Activated CD4-positive, alpha-beta T cell treated with anti-CD3 and anti-CD28 coated beads, Interleukin-2, amount 10 ng/mL, durations not matched to agents 24 days and 14 days (primary cell): Measurements from ENCODE around the gene KIFAP3. TPM values are rescaled to one million over a fixed set of nuclear protein-coding genes. Genes with fewer than 3 reads are reported as not detected.
A peak's percentile ranks its signal among the peaks of the same experiment; 100 is the strongest.
"Not testable (repeated sequence)": the region's sequence is repeated elsewhere in the genome, so short reads cannot be mapped to it uniquely, and the experiment has no call there.

Source experiments
- DNase-seq: peaks from one replicate; pipeline ENCODE4 v3.0.0; 2022
- H3K27ac Mint-ChIP-seq: one replicate; pipeline ENCODE4 v1.8.0; 2022; ENCODE audit warnings: mild to moderate bottlenecking, mixed read lengths
- H3K27me3 Mint-ChIP-seq: one replicate; pipeline ENCODE4 v1.8.0; 2022; ENCODE audit warnings: mixed read lengths
- H3K36me3 Mint-ChIP-seq: one replicate; pipeline ENCODE4 v1.8.0; 2022; ENCODE audit warnings: low read depth, mild to moderate bottlenecking, mixed read lengths
- H3K4me1 Mint-ChIP-seq: one replicate; pipeline ENCODE4 v1.8.0; 2021; ENCODE audit warnings: mixed read lengths
- H3K4me3 Mint-ChIP-seq: one replicate; pipeline ENCODE4 v1.8.0; 2022; ENCODE audit warnings: mild to moderate bottlenecking, moderate library complexity, mixed read lengths
- H3K9me3 Mint-ChIP-seq: one replicate; pipeline ENCODE4 v1.8.0; 2021; ENCODE audit warnings: mixed read lengths
- intact Hi-C: fragments of 100-400 bp; cut with micrococcal nuclease; formaldehyde crosslinking; loops from one replicate; pipeline ENCODE4 v1.15.1; 2023
- total RNA-seq: library from RNA; stranded (reverse); gene quantifications from 2 replicates; pipeline ENCODE4 v1.2.3, GENCODE V29; 2022

The KIFAP3 gene
- total RNA-seq, 1 donor from 2014 or later: 12.8 TPM

- DNase-seq: no peak
- no peak overlapping the region for H3K4me3 Mint-ChIP-seq
- H3K27me3 Mint-ChIP-seq: no peaks in the 10 kb centered on the region
- intact Hi-C loops: no loop called here
- no peaks in the 10 kb centered on the region for H3K36me3 Mint-ChIP-seq
- H3K4me1 Mint-ChIP-seq: no peaks in the 10 kb centered on the region
- no peaks in the 10 kb centered on the region for H3K9me3 Mint-ChIP-seq
- H3K27ac Mint-ChIP-seq: no peak overlapping the region
These were observed 130.4 kb downstream of the KIFAP3 start for GRCh38 chr1:169943963-169944526.

GRCh38 chr1:169941982-169942830 is 132.3 kb downstream of the KIFAP3 start:
- no peaks in the 10 kb centered on the region for H3K9me3 Mint-ChIP-seq
- H3K27me3 Mint-ChIP-seq: no peaks in the 10 kb centered on the region
- no peak overlapping the region for H3K27ac Mint-ChIP-seq
- no peaks in the 10 kb centered on the region for H3K4me1 Mint-ChIP-seq
- no peaks in the 10 kb centered on the region for H3K36me3 Mint-ChIP-seq
- no peak for DNase-seq
- intact Hi-C loops: no loop called here
- no peak overlapping the region for H3K4me3 Mint-ChIP-seq

DNA sequence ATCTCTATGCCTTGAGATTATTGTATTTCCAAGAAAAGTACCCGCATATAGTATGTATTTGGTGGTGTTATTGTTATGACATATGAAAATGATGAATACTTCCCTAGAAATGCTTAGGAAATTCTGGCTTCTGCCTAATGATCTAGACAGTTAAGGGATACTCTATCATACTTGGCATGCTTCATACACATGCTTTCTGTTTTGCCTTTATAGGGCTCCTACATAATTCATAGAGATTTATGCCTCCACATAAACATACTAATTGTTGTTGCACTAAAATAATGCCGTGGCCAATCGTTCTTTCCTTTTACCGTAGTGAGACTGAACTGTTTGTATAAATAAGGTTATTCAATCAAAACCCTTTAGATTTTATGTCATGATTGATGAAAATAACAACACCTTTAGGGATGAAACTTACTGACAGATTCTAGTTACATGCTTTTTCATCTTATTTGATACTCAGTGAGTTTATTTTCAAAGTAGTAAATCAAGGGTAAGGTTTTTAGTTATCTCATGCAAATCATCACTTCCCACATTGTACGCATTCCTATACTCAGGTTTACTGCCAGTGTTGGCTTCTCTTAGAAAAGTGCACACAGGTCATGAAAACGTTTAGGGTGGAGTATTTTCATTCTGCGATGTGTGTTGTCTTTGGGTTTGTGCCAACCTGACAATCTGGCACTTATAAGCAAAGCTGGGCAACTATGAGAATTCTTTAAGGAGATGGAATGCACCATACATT is 140.3 kb downstream of the KIFAP3 start:
- DNase-seq: no peak
- Mint-ChIP-seq H3K4me1 (no peaks in the 10 kb centered on the region), H3K36me3 (no peaks in the 10 kb centered on the region), H3K27ac (no peak overlapping the region), H3K9me3 (no peaks in the 10 kb centered on the region), H3K4me3 (no peak overlapping the region), H3K27me3 (peaks cover 3% of the 10 kb centered on the region)
- intact Hi-C loops: no loop called here

DNA sequence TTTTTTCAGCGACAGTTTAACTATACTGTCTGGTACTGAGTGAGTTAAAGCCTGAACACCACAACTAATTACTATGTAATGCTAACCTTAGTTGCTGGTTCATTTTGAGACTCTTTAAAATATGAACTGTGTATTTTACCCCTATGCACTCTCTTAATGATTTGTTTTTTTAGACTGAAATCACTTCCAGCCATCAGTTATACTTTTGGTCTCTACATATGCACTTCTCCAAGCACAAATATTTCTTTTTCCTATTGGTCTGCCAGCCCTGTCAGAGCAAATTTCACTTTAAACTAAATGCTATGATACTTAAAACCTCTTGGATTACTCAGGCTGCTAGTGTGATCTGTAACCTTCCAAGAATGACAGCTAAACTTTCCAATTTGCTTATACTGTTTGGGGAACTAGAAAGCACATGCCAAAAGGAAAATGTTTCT is 142.7 kb downstream of the KIFAP3 start:
- no peak overlapping the region for H3K4me3 Mint-ChIP-seq
- no peaks in the 10 kb centered on the region for H3K36me3 Mint-ChIP-seq
- intact Hi-C loops: no loop called here
- no peak for DNase-seq
- no peak overlapping the region for H3K27ac Mint-ChIP-seq
- peaks cover 2% of the 10 kb centered on the region for H3K4me1 Mint-ChIP-seq
- H3K9me3 Mint-ChIP-seq: no peaks in the 10 kb centered on the region
- peaks cover 7% of the 10 kb centered on the region for H3K27me3 Mint-ChIP-seq

DNA sequence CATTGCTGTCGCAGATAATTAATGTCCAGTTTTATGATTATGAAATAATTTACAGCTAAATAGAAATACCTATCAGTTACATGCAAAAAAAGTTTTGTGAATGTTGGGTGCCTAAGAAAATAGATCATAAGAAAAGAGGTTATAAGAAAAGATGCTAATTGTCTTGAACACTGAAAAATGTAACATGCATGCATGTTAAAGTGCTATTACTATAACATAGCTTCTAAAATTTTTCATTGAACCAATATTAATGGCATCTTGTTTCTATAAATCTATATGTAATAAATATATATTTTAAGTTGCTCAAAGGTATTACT is 145.3 kb downstream of the KIFAP3 start:
- no peaks in the 10 kb centered on the region for H3K9me3 Mint-ChIP-seq
- H3K27me3 Mint-ChIP-seq: peaks cover 7% of the 10 kb centered on the region
- H3K4me3 Mint-ChIP-seq: no peak overlapping the region
- H3K4me1 Mint-ChIP-seq: peaks cover 6% of the 10 kb centered on the region
- intact Hi-C loops: loop anchor here (1.0 to 10.0 kb wide), 5 partner anchors 143 to 1258 kb away; partner anchors contain the start of genes FMO2, GORAB, KIFAP3 and PRRX1
- no peak for DNase-seq
- no peak overlapping the region for H3K27ac Mint-ChIP-seq
- no peaks in the 10 kb centered on the region for H3K36me3 Mint-ChIP-seq

GRCh38 chr1:169928438-169929209 is 145.9 kb downstream of the KIFAP3 start:
- Mint-ChIP-seq H3K27ac (no peak overlapping the region), H3K27me3 (peaks cover 7% of the 10 kb centered on the region), H3K36me3 (no peaks in the 10 kb centered on the region), H3K4me1 (peaks cover 6% of the 10 kb centered on the region), H3K9me3 (no peaks in the 10 kb centered on the region), H3K4me3 (no peak overlapping the region)
- intact Hi-C loops: loop anchor here (1.0 to 10.0 kb wide), 5 partner anchors 144 to 1259 kb away; partner anchors contain the start of genes FMO2, GORAB, KIFAP3 and PRRX1
- DNase-seq: peak; percentile 37

DNA sequence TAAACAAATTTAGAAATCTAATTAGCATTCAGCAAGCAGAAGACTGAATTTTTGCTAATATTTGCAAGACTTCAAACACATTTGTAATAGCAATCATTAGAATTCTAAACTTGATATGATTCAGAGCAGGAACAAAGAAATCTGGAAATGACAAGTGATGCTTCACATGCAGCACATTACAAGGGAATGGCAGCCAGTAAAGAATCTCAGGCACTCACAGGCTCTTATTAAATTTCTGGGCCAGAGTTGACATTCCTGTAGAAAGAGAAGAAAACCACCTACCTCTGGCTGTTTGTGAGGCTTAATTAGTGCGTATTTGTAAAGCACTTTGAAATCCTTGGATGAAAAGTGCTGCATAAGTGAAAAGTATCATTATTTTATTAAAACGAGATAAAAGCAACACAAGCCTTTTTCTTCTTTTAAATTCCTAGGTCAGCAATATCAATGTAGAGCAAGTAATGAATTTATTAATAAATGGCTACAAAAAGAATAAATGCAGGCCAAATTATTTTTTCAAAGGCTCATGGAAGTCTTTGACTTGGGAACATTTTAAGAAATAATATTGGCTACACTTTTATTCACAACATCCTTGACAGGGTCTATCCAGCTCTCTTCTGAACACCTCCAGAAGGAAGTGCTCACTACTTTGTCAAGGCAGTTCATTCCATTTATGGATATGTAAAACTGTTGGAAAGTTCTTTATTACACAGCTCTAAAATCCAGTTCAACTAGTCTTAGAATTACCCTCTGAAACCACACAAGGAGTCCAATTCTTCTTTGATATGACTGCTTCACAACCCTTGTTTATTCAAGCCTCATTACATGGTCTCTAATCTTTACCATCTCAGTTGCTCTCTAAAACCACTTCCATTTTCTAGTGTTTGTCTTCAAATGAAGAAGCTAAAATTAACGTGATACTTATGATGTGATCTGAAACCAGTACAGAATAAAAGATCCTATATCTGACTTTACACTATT is 148.7 kb downstream of the KIFAP3 start:
- Mint-ChIP-seq H3K27me3 (peaks cover 5% of the 10 kb centered on the region), H3K9me3 (no peaks in the 10 kb centered on the region), H3K4me3 (no peak overlapping the region), H3K36me3 (no peaks in the 10 kb centered on the region), H3K27ac (no peak overlapping the region), H3K4me1 (peaks cover 6% of the 10 kb centered on the region)
- peak; percentile 54 for DNase-seq
- intact Hi-C loops: loop anchor here (2.0 to 10.0 kb wide), 5 partner anchors 33 to 1262 kb away; partner anchors contain the start of genes FMO2, GORAB, KIFAP3 and PRRX1

DNA sequence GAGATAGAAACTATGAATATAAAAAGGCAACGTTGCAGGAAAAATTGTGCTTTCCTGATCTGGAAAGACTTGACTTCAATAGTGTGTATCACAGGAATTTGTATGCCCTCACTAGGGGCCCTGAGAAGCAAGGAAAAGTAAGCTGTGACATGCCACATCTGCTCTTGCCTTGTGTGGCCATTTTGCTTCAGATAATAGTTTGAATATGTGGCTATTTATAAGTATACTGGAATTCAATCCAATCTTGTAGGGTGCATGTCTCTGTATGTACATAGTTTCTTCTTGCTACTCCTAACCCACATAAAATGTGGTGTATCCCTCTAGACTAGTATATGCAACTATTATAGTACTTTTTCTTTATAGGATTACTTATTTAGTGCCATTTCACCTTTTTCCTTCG is 149.7 kb downstream of the KIFAP3 start:
- intact Hi-C loops: loop anchor here (5.0 to 10.0 kb wide), 4 partner anchors 147 to 1262 kb away; partner anchors contain the start of genes FMO2, GORAB, KIFAP3 and PRRX1
- Mint-ChIP-seq H3K9me3 (no peaks in the 10 kb centered on the region), H3K27me3 (peaks cover 5% of the 10 kb centered on the region), H3K36me3 (no peaks in the 10 kb centered on the region), H3K27ac (no peak overlapping the region), H3K4me3 (no peak overlapping the region), H3K4me1 (peaks cover 6% of the 10 kb centered on the region)
- DNase-seq: no peak

DNA sequence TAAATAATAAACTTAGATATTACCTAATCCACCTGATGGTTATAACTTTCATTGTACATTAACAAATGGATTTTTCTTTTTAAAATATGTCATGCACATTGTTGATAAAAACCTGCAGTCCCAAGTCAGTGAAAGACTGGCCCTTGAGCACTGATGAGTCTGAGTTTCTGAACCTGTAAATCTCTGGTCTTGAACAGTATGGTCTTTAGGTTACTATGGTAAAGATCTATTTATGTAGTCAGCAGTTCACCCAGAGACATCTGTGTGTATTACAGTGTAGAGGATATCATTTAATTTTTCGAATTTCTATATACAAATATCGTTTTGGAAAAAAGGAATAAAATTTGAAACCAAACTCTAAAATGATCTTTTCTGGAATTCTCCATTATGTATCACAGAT is 150.4 kb downstream of the KIFAP3 start:
- intact Hi-C loops: loop anchor here (10.0 kb wide), 1 partner anchor 741 kb away; the partner anchor contains the start of gene PRRX1
- Mint-ChIP-seq H3K4me3 (no peak overlapping the region), H3K36me3 (no peaks in the 10 kb centered on the region), H3K27me3 (peaks cover 5% of the 10 kb centered on the region), H3K9me3 (no peaks in the 10 kb centered on the region), H3K4me1 (peaks cover 6% of the 10 kb centered on the region), H3K27ac (no peak overlapping the region)
- DNase-seq: no peak

- no peak overlapping the region for H3K4me3 Mint-ChIP-seq
- no peaks in the 10 kb centered on the region for H3K36me3 Mint-ChIP-seq
- no peak for DNase-seq
- no peaks in the 10 kb centered on the region for H3K27me3 Mint-ChIP-seq
- intact Hi-C loops: loop anchor here (10.0 kb wide), 1 partner anchor 744 kb away; the partner anchor contains the start of gene PRRX1
- H3K27ac Mint-ChIP-seq: no peak overlapping the region
- peaks cover 2% of the 10 kb centered on the region for H3K4me1 Mint-ChIP-seq
- H3K9me3 Mint-ChIP-seq: no peaks in the 10 kb centered on the region
These were observed 153.4 kb downstream of the KIFAP3 start for GRCh38 chr1:169921080-169921479.

DNA sequence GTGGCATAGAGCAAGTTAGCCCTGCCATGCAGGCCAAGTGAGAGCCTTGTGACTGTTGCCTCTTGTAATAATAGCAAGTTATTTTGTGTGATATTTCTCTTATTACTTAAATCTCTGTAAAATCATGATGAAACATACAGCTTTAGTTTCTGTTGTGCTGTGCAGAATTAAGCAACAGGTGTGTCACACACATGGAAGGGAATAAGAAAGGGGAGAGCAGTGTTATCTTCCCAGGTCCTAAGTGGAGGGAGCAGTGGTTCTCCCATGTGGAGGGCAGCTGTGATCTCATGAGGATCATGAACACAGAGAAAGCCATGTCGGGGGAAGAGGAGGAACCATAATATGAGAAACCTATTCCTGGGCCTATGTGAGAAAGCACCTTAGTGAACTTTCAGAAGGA is 155.6 kb downstream of the KIFAP3 start:
- H3K9me3 Mint-ChIP-seq: no peaks in the 10 kb centered on the region
- H3K4me3 Mint-ChIP-seq: no peak overlapping the region
- no peaks in the 10 kb centered on the region for H3K36me3 Mint-ChIP-seq
- H3K27me3 Mint-ChIP-seq: no peaks in the 10 kb centered on the region
- DNase-seq: peak; percentile 43
- intact Hi-C loops: no loop called here
- peaks cover 5% of the 10 kb centered on the region for H3K4me1 Mint-ChIP-seq
- no peak overlapping the region for H3K27ac Mint-ChIP-seq

DNA sequence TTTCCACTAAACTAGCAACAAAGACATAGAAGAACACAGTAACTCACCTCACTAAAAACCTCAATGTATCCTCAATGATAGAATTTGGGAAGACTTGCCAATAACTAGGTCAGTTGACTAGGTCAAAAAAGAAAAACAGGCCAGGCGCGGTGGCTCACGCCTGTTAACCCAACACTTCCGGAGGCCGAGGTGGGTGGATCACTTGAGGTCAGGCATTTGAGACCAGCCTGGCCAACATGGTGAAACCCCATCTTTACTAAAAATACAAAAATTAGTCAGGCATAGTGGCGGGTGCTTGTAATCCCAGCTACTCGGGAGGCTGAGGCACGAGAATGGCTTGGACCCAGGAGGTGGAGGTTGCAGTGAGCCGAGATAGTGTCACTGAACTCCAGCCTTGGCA is 156.3 kb downstream of the KIFAP3 start:
- H3K9me3 Mint-ChIP-seq, H3K27ac Mint-ChIP-seq, intact Hi-C loops, H3K36me3 Mint-ChIP-seq, DNase-seq, H3K27me3 Mint-ChIP-seq, H3K4me1 Mint-ChIP-seq, H3K4me3 Mint-ChIP-seq: not testable (repeated sequence)
